Rectal smooth muscle tissue (tissue), 1 donor: ENCODE results near the gene LNP1.

Experiments
- H3K27ac ChIP-seq: one replicate; pipeline ENCODE4 v1.7.0; 2013; ENCODE audit warnings: low read depth, low read length, inconsistent platforms
- H3K27me3 ChIP-seq: one replicate; pipeline ENCODE4 v1.7.0; 2013; ENCODE audit warnings: low read length; ENCODE audit not compliant: control insufficient read depth, insufficient read depth
- H3K36me3 ChIP-seq: one replicate; pipeline ENCODE4 v1.7.0; 2013; ENCODE audit warnings: low read length; ENCODE audit not compliant: control insufficient read depth, insufficient read depth
- H3K4me1 ChIP-seq: one replicate; pipeline ENCODE4 v1.7.0; 2013; ENCODE audit warnings: low read length; ENCODE audit not compliant: control insufficient read depth, insufficient read depth
- H3K4me3 ChIP-seq: one replicate; pipeline ENCODE4 v1.7.0; 2013; ENCODE audit warnings: low read length
- H3K9ac ChIP-seq: one replicate; pipeline ENCODE4 v1.7.0; 2013; ENCODE audit warnings: low read length

The LNP1 gene

GRCh38 chr3:100454677-100455076, 53.3 kb downstream of the LNP1 start:
- no peak overlapping the region for H3K9ac ChIP-seq

GRCh38 chr3:100455841-100456550, 54.7 kb downstream of the LNP1 start:
- Histone ChIP-seq H3K4me3 (no peak overlapping the region), H3K27ac (no peak overlapping the region), H3K36me3 (no peaks in the 10 kb centered on the region), H3K9ac (no peak overlapping the region), H3K27me3 (no peaks in the 10 kb centered on the region), H3K4me1 (no peaks in the 10 kb centered on the region)

More at GRCh38 chr3:100454677-100455076, 53.3 kb downstream of the LNP1 start:
- H3K4me3 ChIP-seq = no peak overlapping the region
- H3K27me3 ChIP-seq = no peaks in the 10 kb centered on the region
- no peaks in the 10 kb centered on the region for H3K36me3 ChIP-seq
- no peak overlapping the region for H3K27ac ChIP-seq
- H3K4me1 ChIP-seq = no peaks in the 10 kb centered on the region

GRCh38 chr3:100456745-100457144, 55.4 kb downstream of the LNP1 start:
- Histone ChIP-seq H3K36me3 (no peaks in the 10 kb centered on the region), H3K4me3 (no peak overlapping the region), H3K27me3 (no peaks in the 10 kb centered on the region), H3K9ac (no peak overlapping the region), H3K4me1 (no peaks in the 10 kb centered on the region), H3K27ac (no peak overlapping the region)

GRCh38 chr3:100457811-100458210, 56.5 kb downstream of the LNP1 start:
- no peak overlapping the region for H3K27ac ChIP-seq
- no peaks in the 10 kb centered on the region for H3K27me3 ChIP-seq
- no peaks in the 10 kb centered on the region for H3K4me1 ChIP-seq
- no peak overlapping the region for H3K4me3 ChIP-seq
- no peak overlapping the region for H3K9ac ChIP-seq
- no peaks in the 10 kb centered on the region for H3K36me3 ChIP-seq

GRCh38 chr3:100458814-100459213, 57.5 kb downstream of the LNP1 start:
- Histone ChIP-seq H3K27ac (no peak overlapping the region), H3K4me3 (no peak overlapping the region), H3K4me1 (no peaks in the 10 kb centered on the region), H3K9ac (no peak overlapping the region), H3K27me3 (no peaks in the 10 kb centered on the region), H3K36me3 (no peaks in the 10 kb centered on the region)

- Histone ChIP-seq H3K27me3 (no peaks in the 10 kb centered on the region), H3K4me3 (no peak overlapping the region), H3K27ac (no peak overlapping the region), H3K9ac (no peak overlapping the region), H3K4me1 (no peaks in the 10 kb centered on the region), H3K36me3 (no peaks in the 10 kb centered on the region)
Measured at GRCh38 chr3:100463002-100463401, 61.7 kb downstream of the LNP1 start.

GRCh38 chr3:100463646-100464155, 62.4 kb downstream of the LNP1 start:
- Histone ChIP-seq H3K36me3 (no peaks in the 10 kb centered on the region), H3K4me1 (no peaks in the 10 kb centered on the region), H3K9ac (no peak overlapping the region), H3K4me3 (no peak overlapping the region), H3K27ac (no peak overlapping the region), H3K27me3 (no peaks in the 10 kb centered on the region)

- H3K4me1 ChIP-seq = no peaks in the 10 kb centered on the region
- H3K9ac ChIP-seq = no peak overlapping the region
- no peak overlapping the region for H3K4me3 ChIP-seq
- no peaks in the 10 kb centered on the region for H3K27me3 ChIP-seq
- H3K27ac ChIP-seq = no peak overlapping the region
- H3K36me3 ChIP-seq = no peaks in the 10 kb centered on the region
Measured at GRCh38 chr3:100465892-100466777, 64.8 kb downstream of the LNP1 start.

- Histone ChIP-seq H3K27ac (no peak overlapping the region), H3K4me3 (no peak overlapping the region)
Measured at GRCh38 chr3:100467133-100467532, 65.8 kb downstream of the LNP1 start.

GRCh38 chr3:100468676-100469075, 67.3 kb downstream of the LNP1 start:
- Histone ChIP-seq H3K9ac (no peak overlapping the region), H3K27me3 (no peaks in the 10 kb centered on the region)

More at GRCh38 chr3:100467133-100467532, 65.8 kb downstream of the LNP1 start:
- no peaks in the 10 kb centered on the region for H3K36me3 ChIP-seq
- H3K27me3 ChIP-seq = no peaks in the 10 kb centered on the region
- no peak overlapping the region for H3K9ac ChIP-seq
- H3K4me1 ChIP-seq = no peaks in the 10 kb centered on the region

GRCh38 chr3:100470951-100471350, 69.6 kb downstream of the LNP1 start:
- Histone ChIP-seq H3K4me3 (no peak overlapping the region), H3K9ac (no peak overlapping the region), H3K27me3 (no peaks in the 10 kb centered on the region), H3K4me1 (no peaks in the 10 kb centered on the region), H3K36me3 (no peaks in the 10 kb centered on the region), H3K27ac (no peak overlapping the region)

More at GRCh38 chr3:100468676-100469075, 67.3 kb downstream of the LNP1 start:
- no peaks in the 10 kb centered on the region for H3K4me1 ChIP-seq
- no peaks in the 10 kb centered on the region for H3K36me3 ChIP-seq
- H3K27ac ChIP-seq = no peak overlapping the region
- no peak overlapping the region for H3K4me3 ChIP-seq

GRCh38 chr3:100471444-100471843, 70.1 kb downstream of the LNP1 start:
- Histone ChIP-seq H3K4me1 (no peaks in the 10 kb centered on the region), H3K27me3 (no peaks in the 10 kb centered on the region), H3K36me3 (no peaks in the 10 kb centered on the region), H3K27ac (no peak overlapping the region), H3K4me3 (no peak overlapping the region), H3K9ac (no peak overlapping the region)
